ENCODE results near the gene ADH5.
A peak's percentile ranks its signal among the peaks of the same experiment; 100 is the strongest.
"Not testable (repeated sequence)": the region's sequence is repeated elsewhere in the genome, so short reads cannot be mapped to it uniquely, and the experiment has no call there.

ADH5 gene

DNA sequence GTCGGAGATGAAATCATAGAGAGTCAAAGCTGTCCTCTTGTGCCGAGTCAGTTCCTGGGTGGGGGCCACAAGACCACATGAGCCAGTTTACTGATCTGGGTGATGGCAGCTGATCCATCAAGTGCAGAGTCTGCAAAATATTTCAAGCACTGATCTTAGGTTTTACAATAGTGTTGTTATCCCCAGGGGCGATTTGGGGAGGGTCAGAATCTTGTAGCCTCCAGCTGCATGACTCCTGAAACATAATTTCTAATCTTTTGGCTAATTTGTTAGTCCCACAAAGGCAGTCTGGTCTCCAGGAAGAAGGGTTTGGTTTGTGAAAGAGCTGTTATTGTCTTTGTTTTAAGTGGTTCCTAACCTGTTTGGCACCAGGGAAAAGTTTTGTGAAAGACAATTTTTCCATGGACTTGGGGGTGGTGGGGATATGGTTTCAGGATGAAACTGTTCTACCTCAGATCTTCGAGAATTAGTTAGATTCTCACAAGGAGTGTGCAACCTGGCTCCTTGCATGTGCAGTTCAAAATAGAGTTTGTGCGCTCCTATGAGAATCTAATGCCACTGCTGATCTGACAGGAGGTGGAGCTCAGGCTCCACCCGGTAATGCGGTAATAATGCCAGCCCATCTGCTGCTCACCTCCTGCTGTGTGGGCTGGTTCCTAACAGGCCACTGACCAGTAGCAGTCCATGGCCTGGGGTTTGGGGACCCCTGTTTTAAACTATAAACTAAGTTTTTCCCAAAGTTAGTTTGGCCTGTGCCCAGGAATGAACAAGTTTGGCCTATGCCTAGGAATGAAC is 63.9 kb downstream of the ADH5 start:
- H3K4me3 ChIP-seq (ENCODE audit: low read depth, low read length) = no peak overlapping the region
- in situ Hi-C loops (cut with HindIII; ENCODE audit: low sequenced_read_pairs) = no loop called here
- TF ChIP-seq, protein P1, sequence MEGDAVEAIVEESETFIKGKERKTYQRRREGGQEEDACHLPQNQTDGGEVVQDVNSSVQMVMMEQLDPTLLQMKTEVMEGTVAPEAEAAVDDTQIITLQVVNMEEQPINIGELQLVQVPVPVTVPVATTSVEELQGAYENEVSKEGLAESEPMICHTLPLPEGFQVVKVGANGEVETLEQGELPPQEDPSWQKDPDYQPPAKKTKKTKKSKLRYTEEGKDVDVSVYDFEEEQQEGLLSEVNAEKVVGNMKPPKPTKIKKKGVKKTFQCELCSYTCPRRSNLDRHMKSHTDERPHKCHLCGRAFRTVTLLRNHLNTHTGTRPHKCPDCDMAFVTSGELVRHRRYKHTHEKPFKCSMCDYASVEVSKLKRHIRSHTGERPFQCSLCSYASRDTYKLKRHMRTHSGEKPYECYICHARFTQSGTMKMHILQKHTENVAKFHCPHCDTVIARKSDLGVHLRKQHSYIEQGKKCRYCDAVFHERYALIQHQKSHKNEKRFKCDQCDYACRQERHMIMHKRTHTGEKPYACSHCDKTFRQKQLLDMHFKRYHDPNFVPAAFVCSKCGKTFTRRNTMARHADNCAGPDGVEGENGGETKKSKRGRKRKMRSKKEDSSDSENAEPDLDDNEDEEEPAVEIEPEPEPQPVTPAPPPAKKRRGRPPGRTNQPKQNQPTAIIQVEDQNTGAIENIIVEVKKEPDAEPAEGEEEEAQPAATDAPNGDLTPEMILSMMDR (IDR thresholded peaks at IDR 0.05; ENCODE audit: low read depth, low read length) = no peak
- DNase-seq (ENCODE audit: low read depth, low spot score) = no peak

DNA sequence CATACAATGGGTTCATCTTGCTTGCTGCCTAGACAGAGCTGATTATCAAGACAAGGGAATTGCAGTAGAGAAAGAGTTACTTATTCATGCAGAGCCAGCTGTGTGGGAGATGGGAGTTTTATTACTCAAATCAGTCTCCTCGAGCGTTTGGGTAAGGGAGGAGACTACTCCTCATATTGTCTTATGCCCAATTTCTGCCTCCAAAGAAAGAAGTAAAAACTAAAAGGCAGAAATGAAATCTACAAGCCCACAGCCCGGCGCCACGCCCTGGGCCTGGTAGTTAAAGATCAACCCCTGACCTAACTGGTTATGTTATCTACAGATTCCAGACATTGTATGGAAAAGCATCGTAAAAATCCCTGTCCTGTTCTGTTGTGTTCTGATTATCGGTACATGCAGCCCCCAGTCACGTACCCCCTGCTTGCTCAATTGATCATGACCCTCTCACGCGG is 64.8 kb downstream of the ADH5 start:
- in situ Hi-C loops (cut with HindIII; ENCODE audit: low sequenced_read_pairs) = not testable (repeated sequence)

DNA sequence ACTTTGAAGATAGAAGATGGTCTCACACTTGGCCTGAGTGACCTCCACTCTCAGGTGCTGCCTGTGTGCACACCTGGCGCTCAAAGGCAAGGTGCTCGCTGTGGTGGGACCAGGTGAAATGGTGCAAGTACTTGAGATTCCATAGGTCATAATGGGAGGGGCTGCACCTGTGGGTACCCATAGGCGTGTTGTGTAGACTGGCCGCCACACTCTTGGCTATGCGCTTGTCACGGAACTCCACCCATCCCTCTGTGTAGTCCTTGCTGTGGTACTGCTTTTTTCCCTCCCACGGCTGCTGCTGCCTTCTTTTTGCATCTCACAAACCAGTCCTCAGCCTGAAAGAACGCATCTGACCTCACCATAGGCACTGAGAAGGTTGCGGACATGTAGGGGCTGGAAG is 66.0 kb downstream of the ADH5 start:
- TF ChIP-seq, protein P1 (IDR thresholded peaks at IDR 0.05; ENCODE audit: low read depth, low read length) = no peak
- in situ Hi-C loops (cut with HindIII; ENCODE audit: low sequenced_read_pairs) = no loop called here
- H3K4me3 ChIP-seq (ENCODE audit: low read depth, low read length) = peak overlapping the region; percentile 35
- no peak for DNase-seq (ENCODE audit: low read depth, low spot score)

More for the DNA sequence above, 64.8 kb downstream of the ADH5 start:
- not testable (repeated sequence) for H3K4me3 ChIP-seq (ENCODE audit: low read depth, low read length); DNase-seq (ENCODE audit: low read depth, low spot score)

DNA sequence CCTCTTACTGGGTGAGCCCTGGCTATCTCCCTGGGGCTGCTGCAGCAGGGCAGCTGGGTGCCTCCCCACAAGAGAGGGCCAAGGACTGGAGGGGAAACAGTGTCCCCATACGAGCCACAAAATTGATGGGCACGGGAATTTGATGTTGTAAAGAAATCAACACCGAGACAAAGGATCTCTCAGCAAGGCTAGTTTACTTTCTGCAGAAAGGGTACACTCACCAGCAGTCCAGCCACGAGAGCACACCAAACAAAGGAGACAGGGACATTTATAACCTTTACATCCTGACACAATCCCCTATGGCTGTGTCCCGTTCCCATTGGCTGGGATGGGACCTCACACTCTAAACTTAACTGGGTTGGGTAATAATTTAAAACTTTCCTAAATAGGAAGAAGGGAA is 67.2 kb downstream of the ADH5 start:
- DNase-seq (ENCODE audit: low read depth, low spot score) = no peak
- TF ChIP-seq, protein P1 (IDR thresholded peaks at IDR 0.05; ENCODE audit: low read depth, low read length) = no peak
- in situ Hi-C loops (cut with HindIII; ENCODE audit: low sequenced_read_pairs) = no loop called here
- H3K4me3 ChIP-seq (ENCODE audit: low read depth, low read length) = no peak overlapping the region
